HG03139 (cell line): ENCODE measurements around the gene B3GALT6.

ENCODE experiments used
- ATAC-seq: cut with Tn5 transposase; IDR thresholded peaks from one replicate; pipeline ENCODE4 v1.9.1; 2021; ENCODE audit not compliant: unreplicated experiment

The B3GALT6 gene

DNA sequence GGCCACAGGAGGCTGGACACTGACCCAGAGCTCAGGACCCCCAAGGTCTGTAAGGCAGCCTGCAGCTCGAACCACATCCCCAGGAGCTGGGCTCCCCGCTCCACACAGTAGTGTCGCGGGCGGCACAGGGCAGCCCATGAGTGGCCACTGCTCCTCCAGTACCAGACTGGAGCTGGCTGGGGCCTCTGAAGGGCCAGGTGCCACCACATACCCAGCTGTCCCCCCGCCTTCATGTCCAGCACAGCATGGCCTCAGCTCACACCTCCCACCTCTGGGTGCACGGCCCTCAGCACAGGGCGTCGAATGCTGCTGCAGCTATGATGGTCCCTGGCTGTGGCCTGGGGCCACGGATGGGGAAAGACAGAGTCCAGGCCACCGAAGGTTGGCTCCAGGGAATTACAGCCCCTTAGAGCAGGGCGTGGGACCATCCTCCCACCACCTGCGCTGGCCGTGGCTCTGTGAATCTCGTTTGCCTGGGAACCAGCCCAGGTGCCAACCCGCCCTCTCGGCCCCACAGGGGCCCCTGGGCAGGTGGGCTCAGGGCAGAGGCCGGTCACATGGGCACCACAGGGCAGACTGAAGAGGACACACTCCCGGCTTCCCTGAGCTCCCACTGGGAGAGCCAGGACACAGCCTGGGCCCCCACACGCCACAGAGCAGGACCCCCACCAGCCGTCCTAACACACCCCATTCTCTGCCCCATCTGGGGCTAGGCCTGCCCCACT is 16.0 kb upstream of the B3GALT6 start:
- no peak for ATAC-seq

DNA sequence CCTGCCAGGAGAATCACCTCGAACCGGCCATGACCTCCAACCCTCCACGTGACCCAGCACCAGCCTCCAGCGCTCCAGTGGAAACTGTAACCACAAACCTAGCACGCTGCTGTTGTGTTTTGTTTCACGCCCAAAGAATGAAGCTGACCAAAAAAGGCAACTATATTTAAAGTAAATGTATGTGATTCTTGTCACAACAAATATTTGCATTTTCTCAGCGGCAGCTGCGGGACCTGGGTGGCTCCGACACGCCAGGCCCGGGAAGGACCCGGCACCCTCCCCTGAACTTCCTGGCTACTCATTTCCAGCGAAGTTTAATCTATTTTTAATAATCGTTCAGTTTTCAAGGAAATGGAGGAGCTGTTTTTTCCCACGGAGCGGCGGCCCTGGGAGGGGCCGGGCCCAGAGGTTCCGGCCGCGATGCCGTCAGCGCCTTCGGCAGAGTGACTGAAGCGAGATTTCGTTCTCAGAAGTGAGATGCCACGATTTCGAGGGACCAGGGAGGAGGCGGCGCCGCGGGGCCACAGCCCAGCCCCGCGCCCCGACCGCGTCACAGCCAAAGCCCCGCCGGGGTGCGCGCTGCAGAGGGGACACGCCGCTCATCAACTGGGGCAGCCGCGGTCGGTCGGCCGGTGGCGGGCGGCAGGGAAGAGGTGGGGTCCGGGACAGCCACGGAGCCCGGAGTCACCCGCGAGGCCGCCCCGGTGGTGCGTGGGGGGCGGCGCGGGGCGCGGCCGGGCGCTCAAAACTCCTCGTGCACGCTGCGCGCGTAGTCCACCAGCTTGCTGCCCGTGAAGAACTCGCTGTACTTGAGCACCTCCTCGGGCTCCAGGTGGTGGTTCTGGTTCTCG is 15.0 kb upstream of the B3GALT6 start:
- no peak for ATAC-seq

DNA sequence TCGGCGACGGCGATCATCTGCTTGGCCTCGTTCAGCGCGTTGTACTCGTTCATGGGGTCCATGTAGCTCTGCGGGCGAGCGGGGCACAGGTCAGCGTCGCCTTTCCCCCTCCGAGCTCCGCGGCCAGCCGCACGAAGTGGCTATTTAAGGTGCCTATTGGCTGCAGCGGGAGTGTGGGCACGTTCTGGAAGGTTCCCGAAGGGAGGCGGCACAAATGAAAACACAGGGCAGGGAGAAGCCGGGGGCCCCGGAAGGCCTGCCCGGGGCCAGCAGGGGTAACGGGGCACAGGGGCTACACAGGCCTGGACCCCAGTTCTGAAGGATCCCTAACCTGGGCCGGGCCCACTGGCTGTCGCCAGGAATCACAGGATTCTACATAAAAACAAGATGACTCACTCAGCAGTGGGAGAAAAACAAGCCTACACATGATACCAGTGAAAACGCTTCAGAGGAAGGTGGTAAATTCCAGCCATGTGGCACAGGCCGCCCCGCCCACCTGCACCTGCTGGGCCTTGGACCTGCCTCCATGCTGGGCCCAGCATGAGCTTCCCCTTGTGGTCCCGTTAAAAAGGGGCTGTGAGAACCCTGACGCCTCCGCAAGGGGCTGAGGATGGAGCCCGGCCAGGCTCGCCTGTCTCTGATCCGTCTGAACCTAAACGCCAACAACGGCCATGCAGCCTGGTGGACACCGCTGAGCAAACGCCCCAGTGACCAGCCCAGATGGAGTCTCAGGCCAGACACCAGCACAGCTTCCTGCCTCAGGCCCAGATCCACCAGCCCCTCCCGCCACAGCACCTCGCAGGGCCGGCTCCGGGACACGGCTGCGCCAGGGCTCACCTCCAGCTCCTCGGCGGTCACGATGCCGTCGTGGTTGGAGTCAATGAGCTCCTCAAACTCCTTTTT is 14.2 kb upstream of the B3GALT6 start:
- ATAC-seq: no peak

DNA sequence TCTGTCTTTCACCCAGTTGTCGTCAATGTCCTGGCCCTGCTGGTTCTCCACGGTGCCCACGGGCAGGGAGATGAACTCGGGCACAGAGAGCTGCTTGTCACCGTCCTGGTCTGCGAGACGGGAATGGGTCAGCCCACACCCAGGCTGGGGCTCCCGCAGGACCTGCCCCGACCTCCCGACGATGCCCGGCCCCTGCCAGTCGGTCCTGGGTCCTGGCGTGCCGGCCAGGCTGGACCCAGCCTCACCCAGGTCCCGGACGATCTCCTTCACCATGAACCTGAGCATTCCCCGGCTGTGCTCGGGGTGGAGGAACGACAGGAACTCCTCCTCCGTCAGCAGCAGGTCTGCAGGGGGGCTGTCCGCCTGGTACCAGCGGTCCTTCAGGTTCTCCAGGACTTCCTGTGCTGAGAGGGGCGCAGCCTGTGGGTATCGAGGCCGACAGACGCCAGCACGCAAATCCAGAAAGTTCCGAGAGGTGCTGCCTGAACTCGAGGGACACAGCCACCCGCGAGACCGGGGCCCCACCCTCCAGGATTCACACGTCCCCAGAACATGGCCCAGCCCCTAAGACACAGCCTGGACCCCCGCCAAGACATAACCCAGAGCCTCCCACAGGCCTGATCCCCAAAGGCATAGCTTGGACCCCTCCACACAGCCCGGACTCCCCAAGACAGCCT is 13.4 kb upstream of the B3GALT6 start:
- ATAC-seq: no peak

DNA sequence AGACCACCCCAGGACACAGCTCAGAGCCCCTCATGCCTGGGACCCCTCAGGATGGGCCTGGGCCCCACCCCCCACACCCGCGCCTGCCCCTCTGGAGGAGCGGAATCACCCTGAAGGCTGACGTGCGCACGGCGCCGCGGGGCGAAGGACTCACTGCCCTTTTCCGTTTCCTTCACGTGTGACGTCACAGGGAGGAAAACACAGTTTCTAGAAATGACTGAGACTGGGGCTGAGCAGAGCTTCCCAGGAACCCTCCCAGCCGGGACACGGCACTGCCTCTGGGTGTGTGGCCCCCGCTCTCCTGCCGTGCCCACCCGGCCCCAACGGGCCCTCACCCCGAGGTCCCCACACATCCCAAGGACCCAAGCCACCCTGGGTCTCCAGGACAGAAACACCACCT is 12.7 kb upstream of the B3GALT6 start:
- no peak for ATAC-seq

DNA sequence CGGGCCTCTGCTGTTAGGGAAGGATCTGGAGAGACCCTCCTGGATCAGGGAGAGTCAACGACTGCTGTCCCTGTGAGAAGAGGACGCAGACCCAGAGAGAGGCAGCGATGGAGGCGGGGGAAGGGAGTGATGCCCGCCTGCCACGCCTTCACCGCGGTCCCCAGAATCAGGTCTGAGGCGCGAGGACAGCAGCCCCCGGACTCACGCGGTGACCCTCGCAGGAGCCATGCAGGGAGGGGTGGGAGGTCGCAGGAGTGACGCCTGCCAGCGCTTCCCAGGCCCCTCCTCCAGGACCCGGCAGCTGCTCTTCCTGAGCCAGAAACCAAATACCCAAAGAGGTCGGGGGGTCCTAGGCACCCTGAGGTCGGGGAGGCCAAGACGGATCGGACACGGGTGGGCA is 11.8 kb upstream of the B3GALT6 start:
- ATAC-seq: no peak

DNA sequence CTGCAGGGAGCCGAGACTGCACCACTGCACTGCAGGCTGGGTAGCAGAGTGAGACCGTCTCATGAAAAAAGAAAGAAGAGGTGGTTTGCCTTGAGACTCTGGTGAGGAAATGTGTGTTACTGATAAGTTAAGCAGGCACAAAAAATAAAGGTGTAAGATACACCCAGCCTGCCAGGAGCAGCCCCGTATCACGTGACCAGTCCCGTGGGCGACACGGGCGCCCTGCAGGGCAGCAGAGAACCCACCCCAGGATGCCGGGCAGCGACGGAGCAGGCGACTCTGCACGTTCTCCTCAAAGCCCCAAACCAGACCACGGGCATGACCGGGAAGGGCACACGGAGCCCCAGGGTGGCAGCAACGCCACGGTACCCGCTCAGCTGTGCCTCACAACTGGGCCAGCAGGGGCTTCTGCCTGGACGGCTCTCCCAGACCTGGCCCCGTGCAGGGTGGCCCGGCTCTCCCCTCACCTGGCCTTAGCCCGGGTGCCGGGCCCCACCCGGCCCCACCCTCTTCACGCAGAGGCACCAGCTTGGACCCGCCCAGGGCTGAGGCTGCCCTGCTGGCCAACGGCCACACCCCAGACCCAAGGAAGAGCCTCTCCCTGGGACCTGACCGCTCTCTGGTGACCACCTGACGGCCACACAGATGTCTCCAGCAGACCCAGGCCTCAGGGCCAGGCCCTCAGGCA is 10.0 kb upstream of the B3GALT6 start:
- no peak for ATAC-seq

DNA sequence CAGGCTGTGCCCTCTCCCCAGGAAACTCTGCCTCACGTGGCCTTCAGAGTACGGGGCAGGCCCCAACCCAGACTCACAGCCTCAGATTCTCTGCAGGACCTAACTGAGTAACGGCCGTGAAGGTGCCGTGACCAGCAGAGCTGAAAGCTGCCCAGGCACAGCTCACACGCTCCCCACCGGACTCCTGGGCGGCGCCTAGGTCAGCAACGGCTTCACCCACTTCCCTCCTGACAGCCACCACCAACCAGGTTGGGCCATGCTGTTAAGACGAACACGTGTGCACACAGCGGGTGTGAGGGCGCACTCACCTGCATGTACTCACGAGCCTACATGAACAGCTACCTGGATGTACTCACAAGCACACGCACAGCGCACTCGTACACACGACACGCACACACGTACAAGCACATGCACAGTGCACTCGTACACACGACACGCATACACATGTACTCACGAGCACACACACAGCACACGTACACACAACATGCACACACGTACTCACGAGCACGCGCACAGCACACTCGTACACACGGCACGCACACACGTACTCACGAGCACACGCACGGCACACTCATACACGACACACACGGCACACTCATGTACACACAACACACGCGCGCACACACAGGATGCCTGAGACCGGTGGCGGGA is 9.3 kb upstream of the B3GALT6 start:
- ATAC-seq: no peak

DNA sequence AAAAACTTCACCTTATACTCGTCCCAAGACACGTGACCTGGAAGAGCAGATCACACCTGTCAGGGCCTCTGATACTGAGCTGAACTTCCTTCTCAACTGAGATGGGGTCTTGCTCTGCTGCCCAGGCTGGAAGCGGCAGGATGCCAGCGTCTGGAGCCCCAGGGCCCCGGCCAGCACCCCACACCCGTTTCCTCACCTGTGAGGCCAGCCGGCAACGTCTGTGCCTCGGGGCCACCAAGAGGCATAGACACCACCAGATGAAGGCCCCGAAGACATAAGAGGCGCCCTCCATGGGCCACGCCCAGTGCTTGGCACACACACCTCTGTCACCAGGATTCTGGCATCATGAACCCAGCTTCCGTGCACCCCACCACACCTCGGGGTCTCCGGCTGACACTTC is 8.7 kb upstream of the B3GALT6 start:
- no peak for ATAC-seq

DNA sequence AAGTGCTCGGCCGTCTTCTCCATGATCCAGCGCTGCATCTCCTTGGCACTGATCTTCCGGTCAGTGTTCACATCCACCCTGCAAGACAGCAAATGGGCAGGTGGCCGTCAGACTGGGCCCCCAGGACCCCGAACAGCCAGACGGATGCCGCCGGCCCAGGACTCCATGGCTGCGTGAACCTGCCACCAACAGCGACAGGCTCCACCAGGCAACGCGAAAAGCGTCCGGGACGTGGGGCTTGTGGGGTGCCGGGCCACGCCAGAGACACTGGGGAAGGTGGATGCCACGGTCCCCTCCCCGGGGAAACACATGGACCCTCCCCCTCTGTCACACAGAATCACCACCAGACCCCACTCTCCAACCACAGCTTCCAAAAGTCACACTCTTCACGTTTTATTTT is 8.1 kb upstream of the B3GALT6 start:
- ATAC-seq: no peak

DNA sequence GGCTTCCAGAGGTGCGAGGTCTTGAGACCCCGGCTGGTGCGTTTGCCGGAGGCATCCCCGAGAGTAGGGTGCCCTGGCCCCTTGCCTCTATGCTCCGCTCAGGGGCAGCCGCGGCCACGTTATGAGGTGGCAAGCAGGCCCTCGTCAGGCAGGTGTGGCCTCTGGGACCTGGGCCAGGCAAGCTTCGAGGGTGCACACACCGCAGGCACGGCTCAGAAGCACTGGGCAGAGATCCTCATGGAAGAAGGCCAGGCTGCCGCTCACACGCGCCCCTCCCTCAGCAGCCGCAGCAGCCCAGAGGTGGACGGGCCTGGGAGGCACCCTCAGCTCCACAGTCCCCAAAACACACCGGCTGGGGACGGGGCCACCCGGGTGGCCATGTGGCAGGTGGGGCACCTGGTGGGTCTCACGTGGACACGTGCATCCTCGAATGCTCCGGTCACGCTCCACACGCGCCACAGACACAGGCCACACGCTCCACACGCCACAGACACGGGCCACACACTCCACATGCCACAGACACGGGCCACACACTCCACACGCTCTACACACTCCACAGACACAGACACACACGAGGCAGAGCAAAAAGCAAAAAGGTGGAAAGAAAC is 6.7 kb upstream of the B3GALT6 start:
- ATAC-seq: no peak

DNA sequence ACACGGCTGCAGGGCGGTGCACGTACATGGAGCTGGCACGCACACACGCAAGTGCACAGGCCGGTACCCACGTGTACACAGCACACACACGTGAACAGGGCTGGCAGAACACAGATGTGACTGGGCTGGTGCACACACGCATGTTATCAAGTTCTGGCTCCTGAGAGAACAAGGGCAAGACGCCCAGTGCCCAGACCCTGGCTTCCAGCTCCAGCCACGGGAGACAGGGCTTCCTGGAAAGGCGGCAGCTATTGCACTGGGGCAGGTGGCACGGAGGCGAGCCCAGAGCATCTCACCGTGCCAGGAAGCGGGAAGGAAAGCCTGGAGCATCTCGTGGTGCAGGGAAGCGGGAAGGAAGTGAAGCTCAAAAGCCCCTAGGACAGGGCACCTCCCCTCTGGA is 6.1 kb upstream of the B3GALT6 start:
- no peak for ATAC-seq

DNA sequence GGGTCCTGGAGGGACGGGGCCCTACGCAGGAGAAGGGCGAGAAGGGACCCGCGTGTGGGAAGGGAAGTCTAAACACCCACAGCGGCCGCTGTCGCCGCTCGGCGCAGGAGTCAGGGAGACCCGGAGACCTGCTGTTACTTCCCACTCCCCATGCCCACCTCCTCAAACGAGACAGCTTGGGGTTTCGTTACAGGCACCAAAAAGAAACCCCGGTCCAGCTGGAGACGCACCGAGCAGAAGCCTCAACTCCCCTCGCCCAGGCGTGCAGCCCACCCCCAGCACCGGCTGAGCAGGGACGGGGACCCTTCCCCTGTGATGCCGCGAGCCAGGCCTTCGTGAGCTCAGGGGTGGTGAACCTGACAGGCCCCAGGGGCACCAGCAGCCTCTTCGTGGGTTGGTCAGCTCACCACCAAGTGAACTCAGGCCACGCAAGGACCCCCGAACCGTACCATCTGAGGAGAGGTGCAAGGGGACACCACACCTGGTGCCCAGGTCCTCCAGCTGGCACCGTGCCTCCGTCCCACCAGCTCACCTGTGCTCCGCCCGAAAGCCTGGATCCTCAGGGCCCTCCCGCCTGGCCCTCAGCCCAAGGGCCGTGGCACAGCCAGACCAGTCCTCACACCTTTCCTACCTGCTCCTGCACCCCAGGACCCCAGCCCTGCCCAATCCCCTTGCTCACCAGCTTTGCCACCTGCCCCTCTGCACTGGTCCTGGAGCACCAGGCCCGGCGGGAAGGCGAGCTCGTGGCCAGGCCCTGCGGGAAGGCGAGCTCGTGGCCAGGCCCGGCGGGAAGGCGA is 5.3 kb upstream of the B3GALT6 start:
- ATAC-seq: no peak

DNA sequence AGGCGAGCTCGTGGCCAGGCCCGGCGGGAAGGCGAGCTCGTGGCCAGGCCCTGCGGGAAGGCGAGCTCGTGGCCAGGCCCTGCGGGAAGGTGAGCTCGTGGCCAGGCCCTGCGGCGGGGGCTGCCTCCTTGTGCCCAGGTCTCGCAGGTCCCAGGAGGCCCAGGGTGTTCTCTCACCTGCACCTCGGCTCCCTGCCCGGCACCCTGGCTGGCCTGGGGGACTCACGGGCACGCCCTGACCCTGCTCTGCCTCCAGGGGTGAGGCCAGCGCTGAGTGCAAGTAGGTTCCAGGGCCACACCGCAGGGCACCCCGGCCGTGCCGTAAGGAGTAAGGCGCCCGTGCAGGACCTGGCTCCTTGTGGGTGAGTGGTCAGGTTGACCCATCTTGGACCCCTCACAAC is 4.7 kb upstream of the B3GALT6 start:
- no peak for ATAC-seq

DNA sequence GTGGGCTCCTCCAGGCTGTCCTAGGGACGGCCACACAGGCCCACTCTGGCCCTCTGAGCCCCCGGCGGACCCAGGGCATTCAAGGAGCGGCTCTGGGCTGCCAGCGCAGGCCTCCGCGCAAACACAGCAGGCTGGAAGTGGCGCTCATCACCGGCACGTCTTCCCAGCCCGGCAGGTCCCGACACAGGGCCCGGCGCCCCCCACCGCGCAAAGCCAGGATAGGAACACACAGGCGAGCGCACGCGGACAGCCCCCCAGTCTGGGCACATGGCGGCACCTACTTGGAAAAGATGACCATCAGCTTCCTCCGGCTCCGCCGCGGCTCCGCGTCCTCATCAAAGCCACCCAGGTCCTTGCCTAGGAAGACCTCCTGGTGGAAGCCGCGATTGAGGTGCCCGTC is 3.9 kb upstream of the B3GALT6 start:
- ATAC-seq: no peak

DNA sequence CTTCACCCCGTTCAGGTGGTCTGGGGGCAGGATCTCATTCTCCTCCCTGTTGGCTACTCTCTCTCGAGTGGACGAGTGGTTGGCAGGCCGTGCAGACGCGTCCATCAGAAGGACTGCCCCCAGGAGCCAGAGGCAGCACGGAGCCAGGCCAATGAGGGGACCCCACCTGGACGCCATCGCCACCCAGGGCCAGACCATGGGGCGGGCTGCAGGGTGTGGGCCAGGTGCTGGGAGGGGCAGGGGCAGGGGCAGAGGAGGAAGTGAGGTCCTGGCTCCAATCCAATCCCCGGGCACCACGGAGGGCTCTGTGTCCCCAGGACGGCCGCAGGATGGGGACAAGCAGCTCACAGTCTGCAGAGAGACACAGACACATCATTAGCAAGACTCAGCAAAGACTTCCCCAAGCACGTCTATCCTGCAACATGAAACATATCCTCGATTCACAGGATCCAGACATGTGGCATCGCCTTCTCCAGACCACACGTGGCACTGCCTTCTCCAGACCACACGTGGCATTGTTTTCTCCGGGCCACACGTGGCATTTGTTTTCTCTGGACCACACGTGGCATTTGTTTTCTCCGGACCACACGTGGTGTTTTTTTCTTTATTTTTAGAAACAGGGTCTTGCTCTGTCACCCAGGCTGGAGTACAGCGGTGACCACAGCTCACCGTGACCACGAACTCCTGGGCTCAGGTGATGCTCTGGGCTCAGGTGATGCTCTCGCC is 3.3 kb upstream of the B3GALT6 start:
- ATAC-seq: no peak

DNA sequence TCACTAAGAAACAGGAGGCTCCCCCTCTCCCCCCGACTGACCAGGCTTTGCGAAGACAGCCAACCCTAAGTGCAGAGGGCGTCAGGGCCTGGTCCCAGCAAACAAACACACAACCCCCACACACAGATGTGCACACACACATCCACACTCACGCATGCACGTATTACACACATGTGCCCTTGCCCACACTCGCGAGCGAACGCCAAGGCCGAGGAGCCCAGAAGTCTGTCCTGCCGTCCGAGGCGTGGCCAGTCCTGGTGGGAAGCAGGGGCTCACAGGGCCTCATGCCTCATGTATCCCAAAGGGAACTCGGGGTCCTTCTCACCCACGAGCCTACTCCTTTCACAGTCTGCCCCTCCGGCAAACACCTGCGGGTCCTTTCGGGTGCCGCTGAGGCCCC is 2.3 kb upstream of the B3GALT6 start:
- no peak for ATAC-seq
